Measurements from ENCODE around the gene PHOX2B. TPM values are rescaled to one million over a fixed set of nuclear protein-coding genes. Genes with fewer than 3 reads are reported as not detected.

The PHOX2B gene
- total RNA-seq: not detected
- long read RNA-seq: 0 reads

DNA sequence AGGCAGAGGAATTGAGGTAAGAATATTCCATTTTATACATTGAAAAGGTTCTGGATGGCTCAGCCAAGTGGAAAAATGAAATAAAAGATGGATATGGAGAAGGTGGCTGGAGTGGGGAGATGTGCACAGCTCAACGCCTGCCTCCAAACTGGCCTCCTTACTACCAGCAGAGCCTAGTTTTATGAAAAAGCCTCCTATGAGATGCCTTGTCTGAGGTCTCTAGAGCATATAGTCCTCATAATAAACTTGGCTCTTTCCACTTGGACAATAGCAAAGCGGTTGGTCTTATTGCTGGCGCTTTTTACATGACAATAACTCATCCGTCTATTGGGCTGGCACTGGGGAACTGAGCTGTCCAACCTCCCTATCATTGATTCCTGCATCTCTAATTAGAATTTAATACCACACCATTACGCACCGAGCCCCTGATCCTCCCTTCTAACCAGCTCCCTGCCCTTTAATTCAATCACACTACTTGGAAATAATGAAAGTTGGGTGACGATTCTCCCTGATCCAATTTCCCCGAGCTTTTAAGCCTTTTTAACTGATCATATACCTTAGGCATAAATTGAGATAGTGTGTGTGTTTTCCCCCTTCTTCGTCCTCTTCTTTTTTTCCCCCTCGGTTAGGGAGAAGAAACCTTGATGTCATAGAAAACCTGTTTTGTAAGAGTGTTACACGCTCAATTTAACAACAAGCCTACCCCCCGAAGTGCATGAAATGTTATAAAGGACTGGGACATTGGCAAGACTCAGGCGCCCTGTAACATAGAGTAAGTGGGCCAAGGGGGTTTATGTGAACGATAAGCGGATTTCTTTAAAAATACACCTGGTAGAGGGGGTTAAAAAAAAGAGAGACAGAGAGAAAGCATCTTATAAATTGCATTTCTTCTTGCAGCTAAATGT, at the start of gene PHOX2B:
Gene PHOX2B, minus strand, starts transcription at position 155 of the 905 bp plus-strand sequence. Its CDS starts 115 bp downstream, at position 40.
- TF ChIP-seq, protein P1, sequence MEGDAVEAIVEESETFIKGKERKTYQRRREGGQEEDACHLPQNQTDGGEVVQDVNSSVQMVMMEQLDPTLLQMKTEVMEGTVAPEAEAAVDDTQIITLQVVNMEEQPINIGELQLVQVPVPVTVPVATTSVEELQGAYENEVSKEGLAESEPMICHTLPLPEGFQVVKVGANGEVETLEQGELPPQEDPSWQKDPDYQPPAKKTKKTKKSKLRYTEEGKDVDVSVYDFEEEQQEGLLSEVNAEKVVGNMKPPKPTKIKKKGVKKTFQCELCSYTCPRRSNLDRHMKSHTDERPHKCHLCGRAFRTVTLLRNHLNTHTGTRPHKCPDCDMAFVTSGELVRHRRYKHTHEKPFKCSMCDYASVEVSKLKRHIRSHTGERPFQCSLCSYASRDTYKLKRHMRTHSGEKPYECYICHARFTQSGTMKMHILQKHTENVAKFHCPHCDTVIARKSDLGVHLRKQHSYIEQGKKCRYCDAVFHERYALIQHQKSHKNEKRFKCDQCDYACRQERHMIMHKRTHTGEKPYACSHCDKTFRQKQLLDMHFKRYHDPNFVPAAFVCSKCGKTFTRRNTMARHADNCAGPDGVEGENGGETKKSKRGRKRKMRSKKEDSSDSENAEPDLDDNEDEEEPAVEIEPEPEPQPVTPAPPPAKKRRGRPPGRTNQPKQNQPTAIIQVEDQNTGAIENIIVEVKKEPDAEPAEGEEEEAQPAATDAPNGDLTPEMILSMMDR (IDR thresholded peaks at IDR 0.05): no peak
- Histone ChIP-seq H3K27me3 (peaks cover 97% of the 10 kb centered on the region), H3K36me3 (no peaks in the 10 kb centered on the region), H3K9me3 (no peaks in the 10 kb centered on the region), H3K4me3 (no peak within 1 kb of the TSS), H3K4me1 (no peaks in the 10 kb centered on the region), H3K27ac (no peak within 1 kb of the TSS)
- DNase-seq (no peak), ATAC-seq (no peak)
- intact Hi-C loops (cut with DNase I): no loop called here

DNA sequence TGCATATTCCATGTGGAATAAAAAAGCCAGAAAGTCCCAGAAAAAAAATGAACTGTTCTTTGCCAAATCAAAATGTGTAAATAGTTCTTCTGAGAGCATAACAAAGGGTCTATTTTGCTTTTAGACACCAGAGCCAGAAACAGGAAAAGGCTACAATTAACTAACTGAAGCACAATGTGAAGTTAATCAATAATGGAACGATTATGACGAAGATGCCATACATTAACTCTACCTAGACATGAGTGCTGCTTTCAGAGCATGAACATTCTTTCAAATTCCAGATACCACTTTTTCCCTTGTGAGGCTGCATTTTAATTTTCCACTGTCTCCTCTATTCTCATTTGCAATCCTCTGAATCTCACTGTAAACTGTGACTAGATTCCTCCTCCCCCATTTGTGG, 48.7 kb upstream of the PHOX2B start:
- intact Hi-C loops (cut with DNase I): no loop called here
- Histone ChIP-seq H3K4me3 (no peak overlapping the region), H3K9me3 (no peaks in the 10 kb centered on the region), H3K27me3 (peaks cover 25% of the 10 kb centered on the region), H3K4me1 (no peaks in the 10 kb centered on the region), H3K36me3 (no peaks in the 10 kb centered on the region), H3K27ac (no peak overlapping the region)
- DNase-seq (no peak), ATAC-seq (no peak)
- TF ChIP-seq, protein P1 (IDR thresholded peaks at IDR 0.05): no peak

DNA sequence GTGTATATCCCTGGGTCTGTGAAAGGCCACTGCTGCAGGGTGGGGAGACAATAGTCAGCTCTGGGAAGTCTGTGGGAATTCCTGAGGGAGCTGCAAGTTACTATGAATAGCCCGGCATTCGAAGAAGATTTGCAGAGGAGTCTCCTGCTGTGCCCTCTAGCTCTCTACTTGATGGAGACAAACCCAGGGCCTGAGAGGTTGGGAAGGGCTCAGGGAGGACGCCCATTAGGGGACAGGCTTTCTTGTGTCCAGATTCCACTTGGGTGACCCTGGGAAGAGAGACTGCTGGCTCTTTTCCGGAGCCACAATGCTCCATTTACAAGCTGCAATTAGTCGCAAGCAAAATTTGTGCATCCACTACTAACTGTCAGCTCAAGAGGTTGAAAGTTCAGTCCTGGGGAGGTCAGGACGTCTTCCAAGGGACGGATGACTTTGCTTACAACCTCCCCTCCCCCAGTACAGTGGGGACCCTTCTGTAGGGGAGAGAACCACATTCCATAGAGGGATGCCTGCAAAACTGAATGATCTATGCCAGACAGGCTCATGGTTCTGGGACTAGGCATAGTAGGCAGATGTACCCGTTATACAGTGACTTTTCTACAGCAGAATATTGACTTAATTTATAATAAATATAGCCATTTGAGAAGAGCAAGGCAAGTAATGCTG, 48.2 kb upstream of the PHOX2B start:
- TF ChIP-seq, protein P1 (IDR thresholded peaks at IDR 0.05): no peak
- no peaks in the 10 kb centered on the region for H3K36me3 ChIP-seq
- no peak for ATAC-seq
- H3K27me3 ChIP-seq: peaks cover 25% of the 10 kb centered on the region
- intact Hi-C loops (cut with DNase I): no loop called here
- no peaks in the 10 kb centered on the region for H3K4me1 ChIP-seq
- no peak overlapping the region for H3K27ac ChIP-seq
- H3K4me3 ChIP-seq: no peak overlapping the region
- no peaks in the 10 kb centered on the region for H3K9me3 ChIP-seq
- DNase-seq: no peak

DNA sequence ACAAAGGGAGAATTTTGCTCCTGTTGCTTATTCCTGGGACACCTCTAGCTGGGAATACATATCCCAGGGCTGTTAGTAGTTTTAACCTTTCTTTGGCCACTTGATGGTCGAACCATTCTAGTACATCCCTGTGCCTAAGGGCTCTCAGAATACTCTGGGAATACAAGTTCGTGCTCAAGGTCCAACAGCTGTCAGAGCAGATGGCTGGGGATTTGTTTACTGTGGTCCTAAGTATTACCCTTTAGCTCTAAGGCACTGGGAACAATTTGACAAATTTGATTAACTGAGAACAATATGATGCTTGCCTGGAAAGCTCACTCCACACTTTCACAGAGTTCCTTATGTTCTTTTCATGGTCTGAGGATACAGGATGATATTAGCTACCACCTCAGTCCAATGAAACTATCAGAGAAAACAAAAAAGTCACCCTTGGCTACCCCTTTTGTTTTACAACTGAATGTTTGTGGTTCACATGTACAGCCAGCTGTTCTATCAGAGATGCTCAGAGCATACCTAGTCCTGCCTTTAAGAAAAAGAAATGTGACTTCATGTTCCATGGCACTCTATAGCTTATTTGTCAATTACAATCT, 47.4 kb upstream of the PHOX2B start:
- ATAC-seq (no peak), DNase-seq (no peak)
- Histone ChIP-seq H3K27ac (no peak overlapping the region), H3K36me3 (no peaks in the 10 kb centered on the region), H3K4me3 (no peak overlapping the region), H3K27me3 (peaks cover 25% of the 10 kb centered on the region), H3K4me1 (no peaks in the 10 kb centered on the region), H3K9me3 (no peaks in the 10 kb centered on the region)
- TF ChIP-seq, protein P1 (IDR thresholded peaks at IDR 0.05): no peak
- intact Hi-C loops (cut with DNase I): no loop called here

DNA sequence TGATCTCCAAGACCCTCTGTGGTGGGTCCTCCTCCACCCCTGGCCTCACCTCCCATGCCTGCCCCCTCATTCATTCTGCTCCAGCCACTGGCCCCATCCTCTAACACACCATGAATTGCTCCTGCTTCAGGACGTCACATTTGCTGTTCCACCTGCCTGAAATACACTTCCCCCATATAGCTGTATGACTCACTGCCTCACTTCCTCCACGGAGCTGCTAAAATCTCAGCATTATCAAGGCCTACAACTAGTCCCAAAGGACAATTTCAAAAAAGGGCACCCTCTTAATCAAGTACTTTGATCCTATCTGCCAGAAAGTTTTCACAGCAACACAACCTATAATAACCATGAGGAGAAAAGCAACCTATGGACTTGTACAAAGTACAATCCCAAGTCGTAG, 43.6 kb upstream of the PHOX2B start:
- Histone ChIP-seq H3K27ac (no peak overlapping the region), H3K36me3 (no peaks in the 10 kb centered on the region), H3K27me3 (peaks cover 15% of the 10 kb centered on the region), H3K4me3 (no peak overlapping the region), H3K9me3 (no peaks in the 10 kb centered on the region), H3K4me1 (no peaks in the 10 kb centered on the region)
- DNase-seq (no peak), ATAC-seq (no peak)
- intact Hi-C loops (cut with DNase I): no loop called here
- TF ChIP-seq, protein P1 (IDR thresholded peaks at IDR 0.05): no peak
